Measurements from ENCODE around the gene ARRDC4.

- TF ChIP-seq TEAD4 (IDR thresholded peaks at IDR 0.05) (no peak), EP300 (IDR thresholded peaks at IDR 0.05; ENCODE audit: borderline replicate concordance) (no peak), FOXM1 (IDR thresholded peaks at IDR 0.05; ENCODE audit: borderline replicate concordance, low read depth) (no peak), EGR1 (IDR thresholded peaks at IDR 0.05) (no peak), RAD21 (IDR thresholded peaks at IDR 0.05; ENCODE audit: low read depth) (no peak), TAF1 (IDR thresholded peaks at IDR 0.05; ENCODE audit: low read depth) (no peak), CREB1 (IDR thresholded peaks at IDR 0.05; ENCODE audit: low read depth) (no peak), TCF12 (IDR thresholded peaks at IDR 0.05; ENCODE audit: low read depth) (no peak), ZBTB7A (IDR thresholded peaks at IDR 0.05; ENCODE audit: low read depth) (no peak)
- TF ChIP-seq, protein P1, sequence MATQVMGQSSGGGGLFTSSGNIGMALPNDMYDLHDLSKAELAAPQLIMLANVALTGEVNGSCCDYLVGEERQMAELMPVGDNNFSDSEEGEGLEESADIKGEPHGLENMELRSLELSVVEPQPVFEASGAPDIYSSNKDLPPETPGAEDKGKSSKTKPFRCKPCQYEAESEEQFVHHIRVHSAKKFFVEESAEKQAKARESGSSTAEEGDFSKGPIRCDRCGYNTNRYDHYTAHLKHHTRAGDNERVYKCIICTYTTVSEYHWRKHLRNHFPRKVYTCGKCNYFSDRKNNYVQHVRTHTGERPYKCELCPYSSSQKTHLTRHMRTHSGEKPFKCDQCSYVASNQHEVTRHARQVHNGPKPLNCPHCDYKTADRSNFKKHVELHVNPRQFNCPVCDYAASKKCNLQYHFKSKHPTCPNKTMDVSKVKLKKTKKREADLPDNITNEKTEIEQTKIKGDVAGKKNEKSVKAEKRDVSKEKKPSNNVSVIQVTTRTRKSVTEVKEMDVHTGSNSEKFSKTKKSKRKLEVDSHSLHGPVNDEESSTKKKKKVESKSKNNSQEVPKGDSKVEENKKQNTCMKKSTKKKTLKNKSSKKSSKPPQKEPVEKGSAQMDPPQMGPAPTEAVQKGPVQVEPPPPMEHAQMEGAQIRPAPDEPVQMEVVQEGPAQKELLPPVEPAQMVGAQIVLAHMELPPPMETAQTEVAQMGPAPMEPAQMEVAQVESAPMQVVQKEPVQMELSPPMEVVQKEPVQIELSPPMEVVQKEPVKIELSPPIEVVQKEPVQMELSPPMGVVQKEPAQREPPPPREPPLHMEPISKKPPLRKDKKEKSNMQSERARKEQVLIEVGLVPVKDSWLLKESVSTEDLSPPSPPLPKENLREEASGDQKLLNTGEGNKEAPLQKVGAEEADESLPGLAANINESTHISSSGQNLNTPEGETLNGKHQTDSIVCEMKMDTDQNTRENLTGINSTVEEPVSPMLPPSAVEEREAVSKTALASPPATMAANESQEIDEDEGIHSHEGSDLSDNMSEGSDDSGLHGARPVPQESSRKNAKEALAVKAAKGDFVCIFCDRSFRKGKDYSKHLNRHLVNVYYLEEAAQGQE (IDR thresholded peaks at IDR 0.05; ENCODE audit: low read depth) = no peak
These were observed 5.7 kb downstream of the ARRDC4 start for GRCh38 chr15:97966246-97966645.
